GM21423 (cell line): Measurements from ENCODE around the gene PIK3C3.
"Not testable (repeated sequence)": the region's sequence is repeated elsewhere in the genome, so short reads cannot be mapped to it uniquely, and the experiment has no call there.

ENCODE experiments used
- ATAC-seq: cut with Tn5 transposase; IDR thresholded peaks from one replicate; pipeline ENCODE4 v1.9.1; 2021; ENCODE audit warnings: mild to moderate bottlenecking, moderate library complexity; ENCODE audit not compliant: unreplicated experiment

Gene PIK3C3

GRCh38 chr18:41965634-41966255 is 10.7 kb downstream of the PIK3C3 start:
- no peak for ATAC-seq

GRCh38 chr18:41966943-41967342 is 11.9 kb downstream of the PIK3C3 start:
- ATAC-seq = no peak

- no peak for ATAC-seq
These were observed 12.6 kb downstream of the PIK3C3 start for GRCh38 chr18:41967680-41968079.

- no peak for ATAC-seq
These were observed 14.8 kb downstream of the PIK3C3 start for GRCh38 chr18:41969881-41970280.

GRCh38 chr18:41972067-41972925 is 17.3 kb downstream of the PIK3C3 start:
- ATAC-seq = no peak

GRCh38 chr18:41973983-41974382 is 18.9 kb downstream of the PIK3C3 start:
- no peak for ATAC-seq

- ATAC-seq = no peak
These were observed 19.8 kb downstream of the PIK3C3 start for GRCh38 chr18:41974796-41975201.

- no peak for ATAC-seq
These were observed 20.2 kb downstream of the PIK3C3 start for GRCh38 chr18:41975284-41975683.

GRCh38 chr18:41977233-41977632 is 22.2 kb downstream of the PIK3C3 start:
- ATAC-seq = no peak

- peak; percentile 95 for ATAC-seq
These were observed 28.1 kb downstream of the PIK3C3 start for GRCh38 chr18:41982942-41983660.

GRCh38 chr18:41985914-41986313 is 30.9 kb downstream of the PIK3C3 start:
- ATAC-seq = no peak

- no peak for ATAC-seq
These were observed 34.5 kb downstream of the PIK3C3 start for GRCh38 chr18:41989508-41989907.

GRCh38 chr18:41992066-41992465 is 37.0 kb downstream of the PIK3C3 start:
- peak; percentile 70 for ATAC-seq

GRCh38 chr18:41992703-41993102 is 37.7 kb downstream of the PIK3C3 start:
- no peak for ATAC-seq

- ATAC-seq = no peak
These were observed 38.1 kb downstream of the PIK3C3 start for GRCh38 chr18:41993151-41993550.

GRCh38 chr18:41996020-41996419 is 41.0 kb downstream of the PIK3C3 start:
- ATAC-seq = no peak

- no peak for ATAC-seq
These were observed 44.7 kb downstream of the PIK3C3 start for GRCh38 chr18:41999751-42000150.

- no peak for ATAC-seq
These were observed 46.8 kb downstream of the PIK3C3 start for GRCh38 chr18:42001801-42002200.

GRCh38 chr18:42004653-42005052 is 49.6 kb downstream of the PIK3C3 start:
- ATAC-seq = no peak

- ATAC-seq = no peak
These were observed 50.7 kb downstream of the PIK3C3 start for GRCh38 chr18:42005782-42006181.

- not testable (repeated sequence) for ATAC-seq
These were observed 54.4 kb downstream of the PIK3C3 start for GRCh38 chr18:42009457-42009856.

- peak; percentile 99 for ATAC-seq
These were observed 56.0 kb downstream of the PIK3C3 start for GRCh38 chr18:42011053-42011452.
